IPS-11a (cell line): Measurements from ENCODE around the gene PLCL2.
"Not testable (repeated sequence)": the region's sequence is repeated elsewhere in the genome, so short reads cannot be mapped to it uniquely, and the experiment has no call there.

Experiments used
- H3K4me3 ChIP-seq: one replicate; pipeline ENCODE4 v1.5.1; 2013; ENCODE audit warnings: low read depth, low read length, control low read depth

Gene PLCL2

DNA sequence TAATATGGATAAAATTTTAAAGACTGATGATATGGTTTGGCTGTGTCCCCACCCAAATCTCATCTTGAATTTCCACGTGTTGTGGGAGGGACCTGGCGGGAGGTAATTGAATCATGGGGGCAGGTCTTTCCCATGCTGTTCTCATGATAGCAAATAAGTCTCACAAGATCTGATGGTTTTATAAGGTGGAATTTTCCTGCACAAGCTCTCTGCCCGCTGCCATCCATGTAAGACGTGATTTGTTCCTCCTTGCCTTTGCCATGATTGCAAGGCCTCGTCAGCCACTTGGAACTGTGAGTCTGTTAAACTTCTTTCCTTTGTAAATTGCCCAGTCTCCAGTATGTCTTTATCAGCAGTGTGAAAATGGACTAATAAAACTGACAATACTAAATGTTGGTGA, 222.0 kb downstream of the PLCL2 start:
- not testable (repeated sequence) for H3K4me3 ChIP-seq

DNA sequence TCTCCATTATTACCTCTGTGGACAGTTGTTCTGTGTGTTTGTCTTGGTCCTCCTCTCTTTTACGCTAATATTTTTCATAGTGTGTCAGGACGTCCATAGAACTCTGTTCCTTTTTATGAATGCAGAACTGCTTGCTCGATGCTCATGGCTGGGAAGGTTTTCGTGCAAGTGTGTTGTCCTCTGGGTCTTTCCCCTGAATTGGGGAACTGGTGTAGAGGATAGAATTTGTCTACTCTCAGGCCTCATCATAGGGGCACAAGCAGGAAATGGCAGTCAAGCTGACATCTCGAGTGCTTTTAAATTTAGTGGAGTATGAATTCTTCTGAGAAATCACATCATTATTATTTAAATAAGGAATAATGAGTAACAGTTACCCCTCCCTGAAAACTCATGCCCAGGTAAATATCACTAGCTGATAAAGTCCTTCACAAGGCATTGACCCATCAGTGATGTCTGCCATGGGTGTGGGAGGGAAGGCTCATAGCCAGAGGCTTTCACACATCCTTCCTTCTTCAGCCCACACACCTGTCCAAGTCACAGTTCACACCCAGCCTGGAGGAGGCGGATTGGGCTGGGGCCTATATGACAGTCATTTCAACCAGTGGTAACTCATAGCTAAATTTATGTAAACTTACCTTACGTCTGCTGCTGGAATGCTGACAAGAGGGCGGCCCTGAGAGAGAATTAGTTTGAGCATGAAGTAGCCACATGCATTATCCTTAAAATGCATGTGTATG, 226.1 kb downstream of the PLCL2 start:
- no peak overlapping the region for H3K4me3 ChIP-seq

DNA sequence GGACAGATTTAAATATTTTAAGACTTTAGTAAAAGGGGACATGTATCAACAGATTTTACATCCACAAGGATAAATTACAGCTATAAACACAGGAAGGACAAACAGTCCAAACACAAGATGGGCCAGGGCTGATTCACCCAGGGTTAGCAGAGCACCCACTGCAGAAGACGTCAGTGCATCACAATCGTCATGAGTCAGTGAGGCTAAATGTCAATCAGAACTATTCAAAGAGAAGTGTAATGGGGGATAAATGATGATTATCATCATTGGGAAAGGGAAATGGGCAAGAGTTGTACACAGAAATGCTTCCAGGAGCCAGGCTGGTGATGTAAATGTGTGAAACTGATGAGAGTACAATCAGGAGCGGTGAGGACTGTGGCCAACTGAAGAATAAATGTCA, 226.8 kb downstream of the PLCL2 start:
- H3K4me3 ChIP-seq: no peak overlapping the region

DNA sequence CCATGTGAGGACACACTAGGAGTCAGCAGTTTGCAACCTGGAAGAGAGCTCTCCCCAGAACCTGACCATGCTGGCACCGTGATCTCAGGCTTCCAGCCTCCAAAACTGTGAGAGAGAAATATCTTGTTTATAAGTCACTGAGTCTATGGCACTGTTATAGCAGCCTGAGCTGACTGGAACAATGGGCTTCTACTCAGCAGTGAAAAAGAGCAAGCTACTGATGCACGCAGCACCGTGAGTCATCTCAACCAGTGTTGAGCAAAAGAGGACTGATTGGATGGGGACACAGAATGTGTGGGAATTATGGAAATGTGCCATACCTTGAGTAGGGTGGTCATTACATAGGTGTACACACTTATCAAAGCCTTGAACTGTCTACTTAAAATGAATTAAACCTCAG, 230.4 kb downstream of the PLCL2 start:
- no peak overlapping the region for H3K4me3 ChIP-seq

DNA sequence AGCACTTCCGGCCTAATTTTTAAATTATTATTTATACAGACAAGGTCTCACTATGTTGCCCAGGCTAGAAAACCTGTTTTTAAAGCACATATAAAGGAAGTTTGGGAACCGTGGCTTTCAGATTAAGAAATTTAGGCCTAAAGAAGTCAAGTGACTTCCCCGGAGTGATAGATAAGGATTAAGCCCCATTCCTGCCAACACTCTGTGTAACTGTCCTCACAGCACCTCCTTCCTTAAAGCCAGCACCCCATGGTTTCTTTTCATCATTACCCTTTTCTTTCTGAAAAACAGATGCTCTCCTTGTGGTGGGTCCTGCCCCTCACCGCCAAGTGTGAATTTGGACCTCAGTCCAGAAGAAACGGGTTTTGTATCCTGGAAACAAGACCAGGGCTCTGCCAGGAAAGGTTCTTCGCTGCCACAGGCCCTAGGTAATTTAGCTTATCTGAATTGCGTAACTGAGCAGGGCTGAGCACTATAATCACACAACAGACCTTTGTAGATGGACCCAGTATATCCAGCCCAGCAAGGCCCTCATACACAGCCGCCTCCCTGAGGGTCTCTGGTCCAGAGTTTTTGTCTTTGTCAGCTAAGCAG, 231.3 kb downstream of the PLCL2 start:
- H3K4me3 ChIP-seq: no peak overlapping the region

DNA sequence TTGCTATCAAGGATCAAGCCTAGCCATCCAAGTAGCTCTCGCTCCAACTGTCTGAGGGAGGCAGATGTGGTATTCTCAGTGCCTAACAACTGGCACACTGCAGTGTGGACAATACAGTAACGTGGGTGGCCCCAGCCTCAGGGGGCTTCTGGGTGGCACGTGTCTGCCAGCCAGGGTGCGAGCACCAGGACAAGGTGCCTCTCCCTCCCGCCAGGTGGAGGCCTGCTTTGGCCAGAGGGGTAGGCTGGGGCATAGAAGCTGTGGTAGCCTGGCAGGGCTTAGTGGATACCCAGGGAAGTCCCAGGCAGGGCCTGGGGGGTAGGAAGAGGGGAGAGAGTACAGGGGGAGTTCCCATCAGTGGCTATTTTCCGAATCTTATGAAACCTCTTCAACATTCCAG, 234.0 kb downstream of the PLCL2 start:
- H3K4me3 ChIP-seq: no peak overlapping the region

DNA sequence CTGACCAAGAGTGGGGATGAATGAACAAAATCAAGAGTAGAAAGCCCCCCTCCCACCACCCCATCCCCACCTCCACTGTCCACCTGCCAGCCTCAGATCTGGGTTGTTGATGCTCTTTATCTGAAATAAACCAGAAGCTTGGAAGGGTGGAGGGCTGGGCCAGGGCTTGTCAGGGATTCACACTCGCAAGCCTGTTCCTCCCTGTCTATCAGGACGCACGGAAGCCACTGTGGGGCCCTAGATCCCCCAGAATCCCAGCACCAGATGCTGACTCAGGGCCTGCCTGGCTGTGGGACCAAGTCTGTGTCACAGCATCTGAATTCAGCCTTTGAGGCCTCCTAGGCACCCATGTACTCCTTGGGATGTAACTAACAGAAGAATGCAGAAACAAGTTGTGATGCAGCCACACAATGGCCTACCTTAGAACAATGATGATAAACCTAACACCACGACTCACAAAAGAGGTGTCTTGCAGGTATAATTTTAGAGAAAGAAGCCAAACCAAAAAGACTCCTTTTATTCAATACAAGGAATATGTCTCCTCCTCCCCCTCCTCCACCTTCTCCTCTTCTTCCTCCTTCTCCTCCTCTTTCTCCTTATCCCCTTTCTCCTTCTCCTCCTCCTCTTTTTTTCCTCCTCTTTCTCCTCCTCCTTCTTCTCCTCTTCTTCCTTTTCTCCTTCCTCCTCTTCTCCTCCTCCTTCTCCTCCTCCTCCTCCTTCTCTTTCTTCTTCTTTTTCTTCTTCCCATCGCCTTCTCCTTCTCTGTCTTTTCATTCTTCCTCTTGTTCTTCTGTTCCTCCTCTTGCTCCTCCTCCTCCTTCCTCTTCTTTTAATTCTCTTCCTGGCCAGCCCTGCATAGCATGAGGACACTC, 234.7 kb downstream of the PLCL2 start:
- H3K4me3 ChIP-seq: no peak overlapping the region

DNA sequence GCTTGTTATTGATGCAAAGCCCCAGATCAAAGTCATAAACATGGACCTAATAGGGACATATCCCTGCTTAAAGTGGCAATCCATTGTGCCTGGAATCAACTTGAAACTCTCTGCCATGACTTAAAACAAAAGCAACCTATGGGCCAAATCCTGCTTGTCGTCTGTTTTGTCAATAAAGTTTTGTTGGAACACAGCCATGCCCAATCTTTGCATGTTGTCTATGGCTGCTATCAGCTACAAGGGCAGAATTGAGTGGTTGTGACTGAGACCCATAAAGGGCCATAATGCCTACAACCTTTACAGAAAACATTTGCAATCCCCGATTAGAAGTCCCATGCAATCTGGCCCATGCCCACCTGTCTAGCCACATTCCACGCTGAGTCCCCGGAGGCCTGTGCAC, 235.4 kb downstream of the PLCL2 start:
- H3K4me3 ChIP-seq: no peak overlapping the region

DNA sequence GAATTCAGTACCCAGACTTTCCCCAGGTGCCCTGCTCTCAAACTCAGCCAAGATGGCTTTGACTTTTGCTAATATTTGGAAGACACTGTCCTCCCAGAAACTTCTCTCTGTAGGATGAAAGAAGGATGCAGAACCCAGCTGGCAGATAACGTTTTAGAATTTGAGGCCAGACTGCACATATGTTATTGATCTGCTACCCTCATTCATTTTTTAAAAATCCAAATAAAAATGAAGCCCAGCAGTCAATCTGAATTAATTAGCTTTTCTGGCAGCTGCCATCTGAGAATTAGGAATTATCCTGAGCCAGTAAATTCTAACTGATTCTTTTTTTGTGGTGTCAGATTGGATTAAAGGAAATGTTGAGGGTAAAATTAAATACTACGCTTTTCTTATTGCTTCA, 236.6 kb downstream of the PLCL2 start:
- H3K4me3 ChIP-seq: no peak overlapping the region

DNA sequence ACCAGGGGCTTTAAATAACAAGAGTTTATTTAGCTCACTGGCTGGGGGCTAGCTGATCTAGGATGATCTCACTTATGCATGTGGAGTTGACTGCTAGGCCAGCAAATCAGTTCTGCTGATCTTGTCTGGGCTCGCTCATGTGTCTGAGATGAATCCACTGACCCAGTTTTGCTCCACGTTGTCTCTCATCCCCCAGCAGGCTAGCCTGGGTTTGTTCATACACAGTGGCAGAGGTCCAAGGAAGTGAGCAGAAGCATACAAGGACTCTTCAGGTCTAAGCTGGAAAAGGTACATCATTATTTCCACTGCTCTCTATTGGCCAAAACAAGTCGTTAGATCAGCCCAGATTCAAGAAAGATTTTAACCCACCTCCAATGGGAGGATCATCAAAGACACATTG, 238.0 kb downstream of the PLCL2 start:
- H3K4me3 ChIP-seq: no peak overlapping the region

DNA sequence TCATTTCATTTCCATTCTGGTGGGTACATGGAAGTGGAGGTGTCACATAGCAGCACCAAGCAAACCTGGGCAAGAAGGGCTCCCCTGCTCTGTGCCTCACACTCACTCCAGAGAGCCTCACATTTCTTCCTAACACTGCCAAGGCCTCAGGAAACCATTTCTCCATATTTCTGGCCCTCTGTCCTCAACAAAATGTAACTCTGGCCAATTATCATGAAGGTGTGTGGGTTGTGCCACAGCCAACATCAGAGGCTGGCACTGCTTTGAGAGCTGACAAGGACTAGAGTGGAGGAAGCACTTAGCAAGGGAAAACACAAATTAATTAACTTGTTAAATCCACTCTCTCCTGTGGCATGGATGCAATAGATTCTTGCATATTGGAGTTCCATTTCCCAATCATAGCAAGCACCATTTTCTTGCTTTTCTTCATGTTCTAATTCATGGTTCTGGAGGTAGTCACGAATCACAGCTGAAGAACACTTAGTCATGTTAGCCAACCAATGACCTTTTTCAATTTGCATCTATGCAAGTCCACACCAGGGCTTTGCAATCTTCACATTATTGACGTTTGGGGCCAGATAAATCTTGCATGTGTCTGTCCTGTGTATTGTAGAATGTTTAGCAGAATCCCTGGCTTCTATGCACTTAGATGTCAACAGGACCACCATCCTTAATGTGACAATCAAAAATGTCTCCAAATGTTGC, 241.1 kb downstream of the PLCL2 start:
- no peak overlapping the region for H3K4me3 ChIP-seq

DNA sequence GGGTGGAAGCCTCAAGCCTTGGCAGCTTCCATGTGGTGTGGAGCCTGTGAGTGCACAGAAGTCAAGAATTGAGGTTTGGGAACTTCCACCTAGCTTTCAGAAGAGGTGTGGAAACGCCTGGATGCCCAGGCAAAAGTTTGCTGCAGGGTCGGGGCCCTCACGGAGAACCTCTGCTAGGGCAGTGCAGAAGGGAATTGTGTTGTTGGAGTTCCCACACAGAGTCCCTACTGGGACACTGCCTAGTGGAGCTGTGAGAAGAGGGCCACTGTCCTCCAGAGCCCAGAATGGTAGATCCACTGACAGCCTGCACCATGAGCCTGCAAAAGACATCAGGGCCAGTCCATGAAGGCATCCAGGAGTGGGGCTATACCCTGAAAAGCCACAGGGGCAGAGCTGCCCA, 243.9 kb downstream of the PLCL2 start:
- not testable (repeated sequence) for H3K4me3 ChIP-seq

DNA sequence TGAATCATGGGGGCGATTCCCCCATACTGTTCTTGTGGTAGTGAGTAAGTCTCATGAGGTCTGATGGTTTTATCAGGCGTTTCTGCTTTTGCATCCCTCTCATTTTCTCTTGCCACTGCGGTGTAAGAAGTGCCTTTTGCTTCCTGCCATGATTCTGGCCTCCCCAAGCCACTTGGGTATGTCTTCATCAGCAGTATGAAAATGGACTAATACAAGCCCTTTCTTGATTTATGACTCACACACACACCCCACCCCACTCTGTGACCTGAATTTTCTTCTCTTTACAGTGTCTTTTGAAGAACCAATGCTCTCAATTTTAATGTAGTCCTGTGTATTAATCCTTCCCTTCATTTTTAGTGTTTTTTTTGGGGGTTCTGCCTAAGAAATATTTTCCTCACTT, 244.8 kb downstream of the PLCL2 start:
- no peak overlapping the region for H3K4me3 ChIP-seq

DNA sequence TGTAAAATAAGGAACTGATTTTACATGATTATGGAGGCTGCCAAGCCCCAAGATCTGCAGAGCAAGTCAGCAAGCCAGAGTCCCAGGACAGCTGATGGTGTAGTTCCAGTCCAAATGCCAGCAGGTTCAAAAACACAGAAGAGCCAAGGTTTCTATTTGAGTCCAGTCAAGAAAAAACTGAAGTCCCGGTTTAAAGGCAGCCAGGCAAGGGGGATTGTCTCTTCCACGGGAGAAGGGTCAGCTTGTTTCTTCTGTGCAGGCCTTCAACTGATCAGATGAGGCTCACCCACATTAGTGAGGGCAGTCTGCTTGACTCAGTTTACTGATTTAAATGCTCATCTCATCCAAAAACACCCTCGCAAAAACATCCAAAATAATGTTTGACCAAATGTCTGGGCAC, 246.2 kb downstream of the PLCL2 start:
- no peak overlapping the region for H3K4me3 ChIP-seq

DNA sequence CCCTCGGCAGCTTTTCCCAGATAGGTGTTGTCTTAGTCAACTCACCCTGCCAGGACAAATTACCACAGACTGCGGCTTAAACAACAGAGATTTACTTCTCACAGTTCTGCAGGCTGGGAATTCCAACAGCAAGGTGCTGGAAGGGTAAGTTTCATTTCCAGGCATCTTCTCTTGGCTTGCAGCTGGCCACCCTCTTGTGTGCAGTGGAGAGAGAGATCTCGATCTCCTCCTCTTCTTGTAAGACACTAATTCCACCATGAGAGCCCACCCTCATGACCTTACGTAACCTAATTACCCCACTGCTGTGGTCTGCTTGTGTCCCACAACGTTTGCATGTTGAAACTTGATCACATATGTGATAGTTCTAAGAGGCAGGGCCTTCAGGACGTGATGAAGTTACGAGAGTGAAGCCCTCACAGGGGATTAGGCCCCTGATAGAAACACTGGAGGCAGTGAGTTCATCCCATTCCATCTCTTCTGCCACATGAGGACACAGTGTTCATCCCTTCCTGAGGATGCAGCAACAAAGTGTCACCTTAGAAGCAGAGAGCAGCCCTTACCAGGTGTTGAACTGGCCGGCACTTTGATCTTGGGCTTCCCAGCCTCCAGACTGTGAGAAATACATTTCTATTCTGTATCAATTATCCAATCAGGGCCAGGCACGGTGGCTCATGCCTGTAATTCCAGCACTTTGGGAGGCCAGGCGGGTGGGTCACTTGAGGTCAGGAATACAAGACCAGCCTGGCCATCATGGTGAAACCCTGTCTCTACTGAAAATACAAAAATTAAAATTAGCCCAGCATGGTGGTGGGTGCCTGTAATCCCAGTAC, 247.7 kb downstream of the PLCL2 start:
- H3K4me3 ChIP-seq: no peak overlapping the region

DNA sequence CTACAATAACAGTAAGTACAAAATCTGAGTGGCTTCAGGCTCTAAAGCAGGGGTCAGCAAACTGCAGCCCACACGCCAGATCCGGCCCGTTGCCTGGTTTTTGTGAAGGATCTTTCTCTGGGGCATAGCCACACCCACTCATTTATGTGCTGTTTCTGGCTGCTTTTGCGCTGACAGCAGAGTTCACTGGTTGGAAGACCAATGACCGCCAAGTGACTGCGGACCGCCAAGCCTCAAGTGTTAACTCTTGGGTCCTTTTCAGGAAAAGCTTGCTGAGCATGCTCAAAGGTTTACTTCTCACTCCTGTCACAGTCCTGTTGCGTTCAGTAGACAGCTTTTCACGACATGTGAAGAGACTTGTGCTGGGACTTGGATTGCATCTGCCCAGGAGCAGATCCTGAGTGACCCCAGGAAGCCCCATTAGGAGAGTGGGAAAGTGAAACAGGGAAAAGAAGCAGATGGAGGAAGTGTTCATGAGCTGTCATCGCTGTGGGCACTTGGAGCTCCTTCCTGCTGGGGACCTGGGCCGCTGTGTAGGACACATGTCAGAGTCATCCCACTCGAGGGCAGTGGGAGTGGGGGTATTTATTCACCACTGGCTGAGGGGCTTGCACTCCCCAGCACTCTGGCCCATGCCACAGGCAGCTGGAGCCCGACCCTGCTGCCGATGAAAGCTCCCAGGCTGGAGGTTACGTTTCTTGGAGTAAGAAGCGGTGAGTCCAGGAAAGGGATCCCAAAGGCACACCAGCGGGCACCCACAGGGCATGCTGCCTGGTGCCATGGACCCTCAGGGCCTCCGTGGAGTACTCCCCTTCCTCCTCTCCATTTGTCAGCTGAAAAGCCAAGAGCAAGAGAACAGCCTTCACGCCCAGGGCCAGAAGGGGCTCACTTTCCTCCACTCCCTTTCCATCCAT, 249.1 kb downstream of the PLCL2 start:
- H3K4me3 ChIP-seq: no peak overlapping the region

DNA sequence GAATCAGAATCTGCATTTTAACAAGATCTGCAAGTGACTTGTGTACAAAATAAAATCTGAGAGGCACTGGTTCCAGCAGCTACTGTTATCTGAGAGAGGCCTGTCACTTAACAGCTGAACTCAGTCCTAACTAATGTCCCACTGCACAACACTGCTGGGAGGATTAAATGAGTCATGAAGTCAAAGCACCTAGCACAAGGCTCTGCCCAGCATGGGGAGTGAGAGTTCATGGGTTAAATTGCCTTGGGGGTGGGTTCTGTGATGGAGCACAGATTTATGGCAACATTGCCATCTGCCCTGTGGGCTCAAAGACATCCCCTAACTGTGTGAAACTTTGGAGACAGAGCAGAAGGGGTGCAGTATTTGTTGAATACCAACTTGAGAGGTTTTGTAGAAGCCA, 250.9 kb downstream of the PLCL2 start:
- H3K4me3 ChIP-seq: no peak overlapping the region

DNA sequence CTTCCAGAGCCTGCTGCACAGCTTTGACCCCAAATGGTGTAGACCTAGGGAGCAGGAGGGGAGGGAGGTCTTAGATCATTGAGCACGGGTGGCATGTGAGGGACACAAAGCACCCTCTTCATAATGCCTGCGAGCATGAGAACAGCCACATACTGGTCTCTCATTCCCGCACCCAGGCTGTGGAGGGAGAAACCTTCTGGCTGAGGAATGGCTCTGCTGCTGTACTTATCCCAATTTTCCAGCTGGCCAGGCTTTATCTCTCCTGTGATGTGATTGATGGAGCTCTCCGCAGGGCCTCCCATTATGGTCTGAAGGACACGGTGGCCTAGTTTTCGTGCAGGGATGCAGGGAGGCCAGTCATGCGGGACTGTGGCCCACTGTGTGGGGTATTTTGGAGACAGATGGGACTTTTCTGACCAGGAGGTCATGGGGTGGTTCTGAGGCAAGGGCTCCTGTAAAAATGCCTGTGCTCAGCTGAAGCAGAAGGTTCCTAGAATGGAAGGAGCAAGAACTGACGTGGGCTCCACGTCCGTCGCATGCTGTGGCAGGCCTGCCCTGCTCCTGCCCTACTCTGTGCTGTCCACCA, 251.5 kb downstream of the PLCL2 start:
- no peak overlapping the region for H3K4me3 ChIP-seq

DNA sequence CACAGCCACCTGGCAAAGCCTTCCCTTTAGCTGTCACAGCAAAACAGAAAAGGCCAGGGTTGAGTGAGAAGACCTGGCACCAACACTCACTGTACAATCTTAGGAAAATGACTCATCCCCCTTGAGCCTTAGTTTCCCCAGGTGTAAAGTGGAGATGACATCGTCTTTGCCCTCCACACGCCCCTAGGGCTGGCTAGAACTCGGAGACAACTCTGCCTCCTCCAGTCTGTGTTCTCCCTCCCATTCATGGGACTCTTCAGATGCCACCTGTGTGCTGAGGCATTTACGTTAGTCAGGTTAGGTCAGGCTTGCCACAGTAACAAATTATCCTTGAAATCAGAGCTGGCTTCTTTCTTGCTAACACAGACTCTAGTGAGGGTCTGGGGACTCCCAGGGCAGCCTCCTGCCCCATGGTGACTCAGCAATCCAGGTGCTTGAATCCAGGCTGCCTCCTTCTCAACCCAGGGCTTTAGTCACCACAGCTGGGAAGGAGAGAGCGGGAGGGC, 252.6 kb downstream of the PLCL2 start:
- H3K4me3 ChIP-seq: no peak overlapping the region
